Esophagus muscularis mucosa (tissue), 4 donors: ENCODE measurements around the gene PDGFC.

ENCODE experiments used
- EP300 ChIP-seq: sonication (generic); formaldehyde crosslinking; IDR thresholded peaks from one replicate; pipeline ENCODE4 v1.6.1; 2017; ENCODE audit warnings: antibody characterized with exemption
- POLR2A ChIP-seq: fragments of 450-650 bp; IDR thresholded peaks from one replicate; pipeline ENCODE4 v1.6.1; 2017; ENCODE audit warnings: antibody characterized with exemption, moderate library complexity, mild to moderate bottlenecking, low read depth
- POLR2AphosphoS5 ChIP-seq, 2 donors: sonication (generic); formaldehyde crosslinking; IDR thresholded peaks; one replicate each; pipeline ENCODE4 v1.6.1; 2017; ENCODE audit warnings: antibody characterized with exemption in 2 of 2
- TF ChIP-seq, protein P1 (sequence below), 3 experiments: fragments of 200-600 bp in 2 of 3; fragments of 450-650 bp in 1 of 3; sonication (generic) in 2 of 3; IDR thresholded peaks; one replicate each; pipeline ENCODE4 v1.5.1; 2017 to 2019; ENCODE audit warnings: antibody characterized with exemption in 3 of 3, mild to moderate bottlenecking in 2 of 3, moderate library complexity in 1 of 3

DNA sequence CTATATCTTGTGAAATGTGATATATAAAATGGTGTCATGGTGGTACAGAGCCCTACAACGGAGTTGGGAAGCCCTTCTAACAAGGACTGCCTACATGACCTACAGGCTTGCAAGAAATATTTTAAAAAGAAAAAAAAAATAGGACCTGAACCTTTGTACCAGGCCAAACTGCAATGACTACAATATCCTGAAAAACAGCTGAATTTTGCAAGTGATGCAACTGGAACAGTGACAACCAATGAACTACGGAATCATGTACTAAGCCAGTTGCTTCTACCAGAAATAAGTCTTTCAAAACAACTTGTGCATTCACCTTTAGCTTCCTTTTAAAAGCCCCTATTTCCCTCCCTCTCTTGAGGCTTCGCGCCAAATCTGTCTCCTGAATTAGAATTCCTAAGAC, 58.4 kb downstream of the PDGFC start:
- TF ChIP-seq POLR2A (no peak), POLR2AphosphoS5 (IDR thresholded peaks at IDR 0.05) (no peak), EP300 (no peak)
- TF ChIP-seq, protein P1, sequence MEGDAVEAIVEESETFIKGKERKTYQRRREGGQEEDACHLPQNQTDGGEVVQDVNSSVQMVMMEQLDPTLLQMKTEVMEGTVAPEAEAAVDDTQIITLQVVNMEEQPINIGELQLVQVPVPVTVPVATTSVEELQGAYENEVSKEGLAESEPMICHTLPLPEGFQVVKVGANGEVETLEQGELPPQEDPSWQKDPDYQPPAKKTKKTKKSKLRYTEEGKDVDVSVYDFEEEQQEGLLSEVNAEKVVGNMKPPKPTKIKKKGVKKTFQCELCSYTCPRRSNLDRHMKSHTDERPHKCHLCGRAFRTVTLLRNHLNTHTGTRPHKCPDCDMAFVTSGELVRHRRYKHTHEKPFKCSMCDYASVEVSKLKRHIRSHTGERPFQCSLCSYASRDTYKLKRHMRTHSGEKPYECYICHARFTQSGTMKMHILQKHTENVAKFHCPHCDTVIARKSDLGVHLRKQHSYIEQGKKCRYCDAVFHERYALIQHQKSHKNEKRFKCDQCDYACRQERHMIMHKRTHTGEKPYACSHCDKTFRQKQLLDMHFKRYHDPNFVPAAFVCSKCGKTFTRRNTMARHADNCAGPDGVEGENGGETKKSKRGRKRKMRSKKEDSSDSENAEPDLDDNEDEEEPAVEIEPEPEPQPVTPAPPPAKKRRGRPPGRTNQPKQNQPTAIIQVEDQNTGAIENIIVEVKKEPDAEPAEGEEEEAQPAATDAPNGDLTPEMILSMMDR (IDR thresholded peaks at IDR 0.05): no peak
